WERI-Rb-1 (cell line): Measurements from ENCODE around the gene PASK.

ENCODE experiments used
- DNase-seq: peaks from one replicate; pipeline ENCODE4 v3.0.0-alpha.2; 2020
- H3K27ac ChIP-seq: fragments of 250-450 bp; sonication (Bioruptor Pico); 2 replicates; pipeline ENCODE4 v1.5.1; 2020; ENCODE audit warnings: mild to moderate bottlenecking, moderate library complexity
- H3K27me3 ChIP-seq: fragments of 250-450 bp; sonication (Bioruptor Pico); 2 replicates; pipeline ENCODE4 v1.5.1; 2021; ENCODE audit warnings: mild to moderate bottlenecking, low read depth, moderate library complexity; ENCODE audit not compliant: insufficient read depth, severe bottlenecking
- H3K36me3 ChIP-seq: fragments of 250-450 bp; sonication (Bioruptor Pico); 2 replicates; pipeline ENCODE4 v1.5.1; 2020; ENCODE audit warnings: mild to moderate bottlenecking, moderate library complexity
- H3K4me3 ChIP-seq: 2 replicates; pipeline ENCODE4 v1.5.1; 2011; ENCODE audit warnings: low read depth, mild to moderate bottlenecking, control low read depth, low read length
- H3K9me3 ChIP-seq: fragments of 250-450 bp; sonication (Bioruptor Pico); 2 replicates; pipeline ENCODE4 v1.5.1; 2021; ENCODE audit warnings: mild to moderate bottlenecking, moderate library complexity; ENCODE audit not compliant: severe bottlenecking
- CTCF ChIP-seq: IDR thresholded peaks from 2 replicates; pipeline ENCODE4 v1.5.1; 2011; ENCODE audit warnings: low read depth, mild to moderate bottlenecking, control low read depth, inconsistent platforms, low read length

PASK gene

GRCh38 chr2:241141214-241141770 is 8.0 kb downstream of the PASK start:
- H3K36me3 ChIP-seq = peaks cover 53% of the 10 kb centered on the region

DNA sequence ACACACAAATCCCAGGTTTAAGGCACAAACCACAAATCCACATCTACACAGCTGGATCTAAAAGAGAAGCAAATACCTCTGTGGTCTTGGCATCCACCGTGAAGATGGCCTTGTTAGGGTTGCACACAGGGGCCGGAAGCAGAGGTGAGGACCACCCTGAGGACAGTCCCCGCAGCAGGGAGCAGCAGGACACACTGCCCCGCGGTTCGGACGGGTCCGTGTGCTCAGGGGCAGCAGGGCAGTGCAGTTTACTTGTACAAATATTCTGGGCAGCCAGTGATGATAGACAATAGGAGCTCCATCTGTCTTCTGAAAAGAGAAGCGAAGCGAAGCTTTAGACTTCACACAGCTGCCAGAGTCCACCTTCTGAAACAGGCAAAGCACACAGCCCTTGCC is 8.8 kb downstream of the PASK start:
- peaks cover 57% of the 10 kb centered on the region for H3K36me3 ChIP-seq

More at GRCh38 chr2:241141214-241141770, 8.0 kb downstream of the PASK start:
- H3K9me3 ChIP-seq = no peaks in the 10 kb centered on the region
- no peak for TF ChIP-seq CTCF
- H3K27me3 ChIP-seq = no peaks in the 10 kb centered on the region
- DNase-seq = no peak
- H3K4me3 ChIP-seq = no peak overlapping the region
- no peak overlapping the region for H3K27ac ChIP-seq

GRCh38 chr2:241139531-241140444 is 9.5 kb downstream of the PASK start:
- Histone ChIP-seq H3K36me3 (peaks cover 64% of the 10 kb centered on the region), H3K27me3 (no peaks in the 10 kb centered on the region), H3K4me3 (no peak overlapping the region), H3K9me3 (no peaks in the 10 kb centered on the region), H3K27ac (no peak overlapping the region)
- TF ChIP-seq CTCF = no peak
- DNase-seq = no peak

More for the DNA sequence above, 8.8 kb downstream of the PASK start:
- no peak overlapping the region for H3K27ac ChIP-seq
- H3K9me3 ChIP-seq = no peaks in the 10 kb centered on the region
- H3K27me3 ChIP-seq = no peaks in the 10 kb centered on the region
- TF ChIP-seq CTCF = no peak
- no peak for DNase-seq
- H3K4me3 ChIP-seq = no peak overlapping the region

- Histone ChIP-seq H3K27ac (no peak overlapping the region), H3K4me3 (no peak overlapping the region), H3K9me3 (no peaks in the 10 kb centered on the region), H3K27me3 (no peaks in the 10 kb centered on the region), H3K36me3 (peaks cover 65% of the 10 kb centered on the region)
- DNase-seq = no peak
- no peak for TF ChIP-seq CTCF
Observed at GRCh38 chr2:241138471-241138870, 10.8 kb downstream of the PASK start.

DNA sequence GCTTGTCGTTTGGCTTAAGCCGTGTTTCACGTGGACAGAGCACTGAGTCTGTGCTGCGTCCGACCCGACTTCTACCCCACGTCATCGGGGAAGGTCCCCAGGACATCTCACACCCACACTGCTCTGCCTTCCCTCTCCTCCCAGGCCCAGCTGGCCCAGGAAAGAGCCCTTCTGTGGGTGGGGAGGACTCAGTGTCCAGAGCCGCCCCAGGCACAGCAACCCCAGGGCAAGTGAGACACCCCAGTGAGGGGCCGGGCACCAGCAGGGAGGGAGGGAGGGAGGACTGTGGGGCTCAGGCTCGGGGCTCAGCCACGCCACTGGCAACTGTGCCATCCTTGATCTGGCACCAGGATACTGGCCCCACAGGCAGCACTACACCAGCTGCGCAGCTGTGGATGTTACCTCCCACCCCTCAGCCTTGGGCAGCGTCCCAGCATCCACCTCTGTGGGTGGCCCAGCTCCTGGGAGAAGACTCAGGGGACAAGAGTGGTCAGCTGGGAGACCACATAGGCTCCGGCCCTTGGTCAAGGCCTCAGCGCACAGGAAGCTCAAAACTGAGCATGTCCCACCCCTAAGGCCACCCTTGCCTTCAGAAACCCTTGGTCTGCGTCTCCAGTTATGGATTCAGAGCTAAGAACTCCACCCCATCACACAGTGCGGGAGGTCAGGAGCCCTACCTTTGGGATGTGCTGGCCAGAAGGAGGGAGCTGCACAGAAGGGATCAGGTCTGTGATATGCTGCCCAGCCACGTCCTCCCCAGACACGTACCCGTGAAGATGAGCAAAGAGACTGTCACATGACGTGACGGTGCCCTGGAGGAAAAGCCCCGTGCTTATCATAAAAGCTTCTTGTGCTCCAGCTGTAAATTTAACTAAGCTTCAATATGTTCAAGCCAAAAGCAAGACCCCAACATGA is 11.7 kb downstream of the PASK start:
- Histone ChIP-seq H3K36me3 (peaks cover 65% of the 10 kb centered on the region), H3K4me3 (no peak overlapping the region), H3K27ac (no peak overlapping the region), H3K9me3 (no peaks in the 10 kb centered on the region), H3K27me3 (no peaks in the 10 kb centered on the region)
- DNase-seq = no peak
- TF ChIP-seq CTCF = no peak
